ENCODE results near the gene BCORL1.

Gene BCORL1

GRCh38 chrX:129982300-129983251, at the start of gene BCORL1:
TSS of gene BCORL1 (plus strand) at chrX:129982635. CDS start at chrX:130005232, 22,597 bp downstream.
- DNase-seq (ENCODE audit: low spot score), result peak; percentile 88

- DNase-seq (ENCODE audit: low spot score), result no peak
Observed at GRCh38 chrX:129932821-129933321, 49.6 kb upstream of the BCORL1 start.

- peak; percentile 55 for DNase-seq (ENCODE audit: low spot score)
Observed at GRCh38 chrX:129933700-129934099, 48.7 kb upstream of the BCORL1 start.

GRCh38 chrX:129934461-129934860, 48.0 kb upstream of the BCORL1 start:
- peak; percentile 59 for DNase-seq (ENCODE audit: low spot score)

- peak; percentile 28 for DNase-seq (ENCODE audit: low spot score)
Observed at GRCh38 chrX:129934952-129935351, 47.5 kb upstream of the BCORL1 start.

GRCh38 chrX:129938081-129938480, 44.4 kb upstream of the BCORL1 start:
- no peak for DNase-seq (ENCODE audit: low spot score)

GRCh38 chrX:129939986-129940385, 42.4 kb upstream of the BCORL1 start:
- DNase-seq (ENCODE audit: low spot score), result no peak

GRCh38 chrX:129940721-129941120, 41.7 kb upstream of the BCORL1 start:
- no peak for DNase-seq (ENCODE audit: low spot score)

- DNase-seq (ENCODE audit: low spot score), result no peak
Observed at GRCh38 chrX:129945131-129945530, 37.3 kb upstream of the BCORL1 start.

GRCh38 chrX:129953334-129953648, 29.1 kb upstream of the BCORL1 start:
- DNase-seq (ENCODE audit: low spot score), result no peak

- DNase-seq (ENCODE audit: low spot score), result no peak
Observed at GRCh38 chrX:129953881-129954280, 28.6 kb upstream of the BCORL1 start.

GRCh38 chrX:129954804-129955203, 27.6 kb upstream of the BCORL1 start:
- DNase-seq (ENCODE audit: low spot score), result no peak

GRCh38 chrX:129955682-129956081, 26.8 kb upstream of the BCORL1 start:
- DNase-seq (ENCODE audit: low spot score), result no peak

GRCh38 chrX:129956145-129956544, 26.3 kb upstream of the BCORL1 start:
- no peak for DNase-seq (ENCODE audit: low spot score)

- no peak for DNase-seq (ENCODE audit: low spot score)
Observed at GRCh38 chrX:129956765-129957164, 25.7 kb upstream of the BCORL1 start.

- DNase-seq (ENCODE audit: low spot score), result no peak
Observed at GRCh38 chrX:129957241-129958082, 25.0 kb upstream of the BCORL1 start.

- DNase-seq (ENCODE audit: low spot score), result no peak
Observed at GRCh38 chrX:129958083-129958465, 24.4 kb upstream of the BCORL1 start.

GRCh38 chrX:129958814-129959492, 23.5 kb upstream of the BCORL1 start:
- no peak for DNase-seq (ENCODE audit: low spot score)

- DNase-seq (ENCODE audit: low spot score), result no peak
Observed at GRCh38 chrX:129959493-129959832, 23.0 kb upstream of the BCORL1 start.

GRCh38 chrX:129961180-129962083, 21.0 kb upstream of the BCORL1 start:
- DNase-seq (ENCODE audit: low spot score), result no peak

- DNase-seq (ENCODE audit: low spot score), result no peak
Observed at GRCh38 chrX:129963729-129964128, 18.7 kb upstream of the BCORL1 start.
